DOHH2 (cell line): ENCODE results near the gene RASA3.

Source experiments
- H3F3A ChIP-seq: fragments of 200-600 bp; sonication (generic), shearing (Covaris generic); 2 replicates; pipeline ENCODE4 v1.6.0; 2016; ENCODE audit warnings: antibody characterized with exemption, mild to moderate bottlenecking; ENCODE audit not compliant: control insufficient read depth, insufficient read depth
- H3K27ac ChIP-seq: fragments of 200-600 bp; sonication (generic); 2 replicates; pipeline ENCODE4 v1.5.1; 2014; ENCODE audit warnings: low read depth, mild to moderate bottlenecking, low read length, moderate library complexity
- H3K27me3 ChIP-seq: fragments of 200-600 bp; sonication (generic); 2 replicates; pipeline ENCODE4 v1.6.1; 2014; ENCODE audit warnings: mild to moderate bottlenecking, low read length, mixed read lengths; ENCODE audit not compliant: control insufficient read depth
- H3K36me3 ChIP-seq: fragments of 200-600 bp; sonication (generic); 2 replicates; pipeline ENCODE4 v1.6.1; 2014; ENCODE audit warnings: mild to moderate bottlenecking, low read length, moderate library complexity, mixed read lengths; ENCODE audit not compliant: control insufficient read depth
- H3K4me1 ChIP-seq: fragments of 200-600 bp; sonication (generic); 2 replicates; pipeline ENCODE4 v1.6.1; 2014; ENCODE audit warnings: mild to moderate bottlenecking, low read length, mixed read lengths; ENCODE audit not compliant: control insufficient read depth
- H3K4me2 ChIP-seq: fragments of 200-600 bp; sonication (generic); 2 replicates; pipeline ENCODE4 v1.6.0; 2014; ENCODE audit warnings: mild to moderate bottlenecking, low read length, moderate library complexity
- H3K4me3 ChIP-seq: fragments of 200-600 bp; sonication (generic); 2 replicates; pipeline ENCODE4 v1.5.1; 2014; ENCODE audit warnings: mild to moderate bottlenecking, low read length, mixed read lengths
- H3K79me2 ChIP-seq: fragments of 200-600 bp; sonication (generic); 2 replicates; pipeline ENCODE4 v1.6.1; 2014; ENCODE audit warnings: mild to moderate bottlenecking, low read length, mixed read lengths; ENCODE audit not compliant: control insufficient read depth
- H3K9me2 ChIP-seq: fragments of 200-600 bp; sonication (generic); replicated peaks from 2 replicates; pipeline ENCODE4 v1.6.1; 2014; ENCODE audit warnings: mild to moderate bottlenecking, low read length, mixed read lengths; ENCODE audit not compliant: control insufficient read depth
- H3K9me3 ChIP-seq: fragments of 200-600 bp; sonication (generic); 2 replicates; pipeline ENCODE4 v1.6.1; 2014; ENCODE audit warnings: antibody characterized with exemption, low read length, mixed read lengths; ENCODE audit not compliant: control insufficient read depth, insufficient read depth
- H4K20me1 ChIP-seq: fragments of 200-600 bp; sonication (generic); 2 replicates; pipeline ENCODE4 v1.6.0; 2014; ENCODE audit warnings: low read depth, mild to moderate bottlenecking, antibody characterized with exemption, low read length, moderate library complexity; ENCODE audit not compliant: control insufficient read depth, insufficient read depth
- EZH2phosphoT487 ChIP-seq: fragments of 200-600 bp; sonication (generic); IDR thresholded peaks from 2 replicates; pipeline ENCODE4 v1.6.1; 2017; ENCODE audit warnings: borderline replicate concordance, mild to moderate bottlenecking, antibody characterized with exemption, low read length, moderate library complexity, mixed read lengths
- TF ChIP-seq, protein P1 (sequence below): fragments of 200-600 bp; sonication (generic); IDR thresholded peaks from one replicate; pipeline ENCODE4 v1.5.1; 2014; ENCODE audit warnings: antibody characterized with exemption, mild to moderate bottlenecking, low read depth, low read length; ENCODE audit not compliant: poor library complexity, severe bottlenecking

The RASA3 gene

DNA sequence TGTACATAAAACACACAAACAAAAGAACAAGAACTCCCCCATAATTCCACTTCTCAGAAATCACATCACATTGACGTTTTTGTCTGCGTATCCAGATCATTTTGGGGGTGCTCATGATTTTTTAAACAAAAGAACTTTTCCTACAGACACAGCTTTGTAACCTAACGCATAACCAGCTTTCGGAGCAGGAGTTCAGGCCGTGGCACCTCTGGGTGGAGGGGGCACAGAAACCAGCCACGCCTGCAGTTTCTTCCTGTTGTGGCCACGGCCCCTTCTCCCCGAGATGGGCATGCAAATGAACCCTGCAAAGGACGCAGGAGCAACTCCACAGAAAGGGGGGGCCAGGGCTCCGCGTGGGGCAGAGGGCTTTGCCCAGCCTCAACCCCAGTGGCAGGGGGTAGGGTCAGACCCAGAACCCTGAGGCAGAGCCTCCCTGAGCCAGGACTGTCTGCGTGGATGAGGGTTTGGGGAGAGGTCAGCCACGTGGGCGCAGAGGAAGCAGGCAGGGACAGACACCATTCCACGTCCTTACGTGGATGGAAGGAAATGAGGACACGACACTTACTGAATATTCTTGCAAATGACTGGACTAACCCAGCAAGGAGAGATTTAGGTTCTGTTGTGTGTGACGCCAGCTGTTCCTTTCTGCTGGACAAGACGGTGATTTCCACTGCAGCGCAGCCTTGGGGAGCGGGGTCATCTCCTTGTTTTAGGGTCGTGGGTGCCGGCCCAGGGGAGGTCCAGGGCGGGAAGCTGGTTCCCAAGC lies 64.4 kb downstream of the RASA3 start:
- Histone ChIP-seq H3K9me3 (no peaks in the 10 kb centered on the region), H3K4me2 (peak overlapping the region; percentile 66), H3F3A (peaks cover 15% of the 10 kb centered on the region; the same call in 1 of the 2 replicates), H3K4me1 (peaks cover 41% of the 10 kb centered on the region), H3K4me3 (peak overlapping the region; percentile 50), H4K20me1 (no peaks in the 10 kb centered on the region), H3K79me2 (no peaks in the 10 kb centered on the region), H3K36me3 (no peaks in the 10 kb centered on the region), H3K27ac (peak overlapping the region; percentile 65), H3K27me3 (0 out of 2 replicates have a peak, but pooled peaks cover 2% of the 10 kb centered on the region), H3K9me2 (no peaks in the 10 kb centered on the region)
- TF ChIP-seq, protein P1, sequence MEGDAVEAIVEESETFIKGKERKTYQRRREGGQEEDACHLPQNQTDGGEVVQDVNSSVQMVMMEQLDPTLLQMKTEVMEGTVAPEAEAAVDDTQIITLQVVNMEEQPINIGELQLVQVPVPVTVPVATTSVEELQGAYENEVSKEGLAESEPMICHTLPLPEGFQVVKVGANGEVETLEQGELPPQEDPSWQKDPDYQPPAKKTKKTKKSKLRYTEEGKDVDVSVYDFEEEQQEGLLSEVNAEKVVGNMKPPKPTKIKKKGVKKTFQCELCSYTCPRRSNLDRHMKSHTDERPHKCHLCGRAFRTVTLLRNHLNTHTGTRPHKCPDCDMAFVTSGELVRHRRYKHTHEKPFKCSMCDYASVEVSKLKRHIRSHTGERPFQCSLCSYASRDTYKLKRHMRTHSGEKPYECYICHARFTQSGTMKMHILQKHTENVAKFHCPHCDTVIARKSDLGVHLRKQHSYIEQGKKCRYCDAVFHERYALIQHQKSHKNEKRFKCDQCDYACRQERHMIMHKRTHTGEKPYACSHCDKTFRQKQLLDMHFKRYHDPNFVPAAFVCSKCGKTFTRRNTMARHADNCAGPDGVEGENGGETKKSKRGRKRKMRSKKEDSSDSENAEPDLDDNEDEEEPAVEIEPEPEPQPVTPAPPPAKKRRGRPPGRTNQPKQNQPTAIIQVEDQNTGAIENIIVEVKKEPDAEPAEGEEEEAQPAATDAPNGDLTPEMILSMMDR, result no peak
- TF ChIP-seq EZH2phosphoT487, result no peak

DNA sequence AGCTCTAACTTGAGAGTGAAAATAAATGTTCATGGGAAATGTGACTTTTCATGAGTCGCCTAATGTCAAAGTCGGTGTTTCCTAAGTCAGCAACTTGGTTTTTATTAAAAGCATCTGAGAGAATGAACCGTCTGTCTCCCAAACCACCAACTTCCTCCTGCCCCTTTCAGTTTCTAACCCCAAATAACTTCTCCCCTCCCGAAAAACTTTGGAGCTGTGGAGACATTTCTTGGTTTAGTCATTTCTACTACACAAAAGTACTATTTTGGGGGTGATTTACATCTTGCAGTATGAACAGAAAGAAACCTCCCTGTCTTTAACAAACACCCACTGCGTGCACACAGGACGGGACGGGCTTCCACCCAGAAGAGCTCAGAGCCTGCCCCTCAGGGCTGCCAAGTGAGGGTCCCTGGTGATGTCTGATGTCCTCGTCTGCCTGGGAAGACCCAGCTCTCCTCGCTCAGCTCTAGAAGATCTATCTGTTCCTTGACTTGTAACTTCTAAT lies 65.0 kb downstream of the RASA3 start:
- Histone ChIP-seq H3K9me2 (no peaks in the 10 kb centered on the region), H3K27ac (peak overlapping the region; percentile 65), H3K36me3 (no peaks in the 10 kb centered on the region), H3K79me2 (no peaks in the 10 kb centered on the region), H4K20me1 (no peaks in the 10 kb centered on the region), H3K4me1 (peaks cover 41% of the 10 kb centered on the region), H3K4me2 (peak overlapping the region; percentile 66), H3K9me3 (no peaks in the 10 kb centered on the region), H3K27me3 (0 out of 2 replicates have a peak, but pooled peaks cover 2% of the 10 kb centered on the region), H3K4me3 (peak overlapping the region; percentile 50), H3F3A (peaks cover 15% of the 10 kb centered on the region; the same call in 1 of the 2 replicates)
- TF ChIP-seq, protein P1, result no peak

DNA sequence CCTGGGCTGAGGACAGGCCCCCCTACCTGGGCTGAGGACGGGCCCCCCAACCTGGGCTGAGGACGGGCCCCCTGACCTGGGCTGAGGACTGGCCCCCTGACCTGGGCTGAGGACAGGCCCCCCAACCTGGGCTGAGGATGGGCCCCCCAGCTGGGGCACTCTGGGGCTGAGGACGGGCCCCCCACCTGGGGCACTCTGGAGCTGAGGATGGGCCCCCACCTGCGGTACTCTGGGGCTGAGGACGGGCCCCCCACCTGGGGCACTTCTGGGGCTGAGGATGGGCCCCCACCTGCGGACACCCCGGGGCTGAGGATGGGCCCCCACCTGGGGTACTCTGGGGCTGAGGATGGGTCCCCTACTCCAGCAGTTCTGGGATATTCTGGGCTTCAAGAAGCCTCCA lies 65.5 kb downstream of the RASA3 start:
- no peaks in the 10 kb centered on the region for H3K36me3 ChIP-seq
- H3K4me2 ChIP-seq, result peak overlapping the region; percentile 66
- peak overlapping the region; percentile 50 for H3K4me3 ChIP-seq
- no peaks in the 10 kb centered on the region for H3K79me2 ChIP-seq
- peak overlapping the region; percentile 65 for H3K27ac ChIP-seq
- no peaks in the 10 kb centered on the region for H4K20me1 ChIP-seq
- H3K9me3 ChIP-seq, result no peaks in the 10 kb centered on the region
- H3F3A ChIP-seq, result peaks cover 15% of the 10 kb centered on the region; the same call in 1 of the 2 replicates
- TF ChIP-seq, protein P1, result no peak
- TF ChIP-seq EZH2phosphoT487, result no peak
- peaks cover 41% of the 10 kb centered on the region for H3K4me1 ChIP-seq
- 0 out of 2 replicates have a peak, but pooled peaks cover 2% of the 10 kb centered on the region for H3K27me3 ChIP-seq
- no peaks in the 10 kb centered on the region for H3K9me2 ChIP-seq
